ENCODE data around the gene RNF19B.
"Not testable (repeated sequence)": the region's sequence is repeated elsewhere in the genome, so short reads cannot be mapped to it uniquely, and the experiment has no call there.

RNF19B gene

DNA sequence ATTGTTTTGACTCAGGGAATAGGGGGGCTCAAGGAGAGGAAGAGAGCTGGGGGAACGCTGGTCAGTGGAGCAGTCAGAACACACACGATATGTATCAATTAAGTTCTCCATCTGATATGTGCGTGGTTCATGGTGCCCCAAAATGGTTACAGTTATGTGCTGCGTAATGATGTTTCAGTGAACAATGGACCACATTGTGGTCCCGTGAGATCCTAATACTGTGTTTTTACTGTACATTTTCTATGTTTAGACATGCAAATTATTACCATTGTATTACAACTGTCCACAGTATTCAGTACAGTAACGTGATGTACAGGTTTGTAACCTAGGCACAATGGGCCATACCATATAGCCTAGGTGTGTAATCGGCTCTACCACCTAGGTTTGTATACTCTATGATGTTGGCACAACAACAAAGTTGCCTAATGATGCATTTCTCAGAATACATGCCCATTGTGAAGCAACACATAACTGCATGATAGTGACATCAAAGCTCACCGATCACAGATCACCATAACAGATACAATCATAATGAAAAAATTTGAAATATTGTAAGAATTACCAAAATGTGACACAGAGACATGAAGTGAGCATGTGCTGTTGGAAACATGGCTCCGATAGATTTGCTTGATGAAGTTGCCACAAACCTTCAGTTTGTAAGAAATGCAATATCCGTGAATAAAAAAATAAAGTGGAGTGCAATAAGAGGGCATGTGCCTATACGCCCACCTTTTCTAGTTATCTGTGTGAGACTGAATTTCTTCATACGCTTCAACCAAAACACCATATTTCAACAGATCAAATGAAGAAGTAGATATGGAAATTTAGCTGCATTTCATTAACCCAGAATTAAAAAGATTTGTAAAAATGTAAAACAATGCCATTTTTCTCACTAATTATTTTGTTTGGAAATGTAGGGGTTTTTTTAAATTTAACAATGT is 48.6 kb downstream of the RNF19B start:
- no peaks in the 10 kb centered on the region for H3K9me3 ChIP-seq (ENCODE audit: low read depth, low read length)
- no peaks in the 10 kb centered on the region for H3K36me3 ChIP-seq (ENCODE audit: insufficient read depth, low read length)
- DNase-seq (ENCODE audit: low read depth, low spot score), result no peak
- no peak for TF ChIP-seq EZH2 (IDR thresholded peaks at IDR 0.05)
- TF ChIP-seq FOXP2 (optimal IDR thresholded peaks at IDR 0.05; ENCODE audit: control extremely low read depth, extremely low read length, insufficient read depth), result no peak
- TF ChIP-seq POLR2AphosphoS5 (IDR thresholded peaks at IDR 0.05; ENCODE audit: borderline replicate concordance, low read depth, low read length), result no peak
- no peak overlapping the region for H3K27ac ChIP-seq
- no peak overlapping the region for H3K4me3 ChIP-seq
- H3K9ac ChIP-seq (ENCODE audit: insufficient read length), result no peak overlapping the region

DNA sequence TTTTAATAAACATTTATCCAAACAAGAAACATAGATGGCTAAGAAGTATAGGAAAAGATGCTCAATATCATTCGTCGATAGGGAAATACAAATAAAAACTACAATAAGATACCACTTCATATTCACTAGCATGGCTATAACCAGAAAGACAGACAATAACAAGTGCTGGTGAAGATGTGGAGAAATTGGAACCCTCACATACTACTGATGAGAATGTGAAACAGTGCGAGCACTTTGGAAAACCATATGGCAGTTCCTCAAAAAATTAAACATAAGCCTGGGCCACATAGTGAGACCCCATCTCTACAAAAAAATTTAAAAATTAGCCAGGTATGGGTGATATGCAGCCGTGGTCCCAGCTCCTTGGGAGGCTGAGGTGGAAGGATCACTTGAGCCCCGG is 54.3 kb downstream of the RNF19B start:
- TF ChIP-seq FOXP2 (optimal IDR thresholded peaks at IDR 0.05; ENCODE audit: control extremely low read depth, extremely low read length, insufficient read depth) (no peak), POLR2AphosphoS5 (IDR thresholded peaks at IDR 0.05; ENCODE audit: borderline replicate concordance, low read depth, low read length) (no peak), EZH2 (IDR thresholded peaks at IDR 0.05) (no peak)
- Histone ChIP-seq H3K27ac (no peak overlapping the region), H3K9ac (ENCODE audit: insufficient read length) (no peak overlapping the region), H3K9me3 (ENCODE audit: low read depth, low read length) (no peaks in the 10 kb centered on the region), H3K4me3 (no peak overlapping the region), H3K36me3 (ENCODE audit: insufficient read depth, low read length) (no peaks in the 10 kb centered on the region)
- DNase-seq (ENCODE audit: low read depth, low spot score), result no peak

DNA sequence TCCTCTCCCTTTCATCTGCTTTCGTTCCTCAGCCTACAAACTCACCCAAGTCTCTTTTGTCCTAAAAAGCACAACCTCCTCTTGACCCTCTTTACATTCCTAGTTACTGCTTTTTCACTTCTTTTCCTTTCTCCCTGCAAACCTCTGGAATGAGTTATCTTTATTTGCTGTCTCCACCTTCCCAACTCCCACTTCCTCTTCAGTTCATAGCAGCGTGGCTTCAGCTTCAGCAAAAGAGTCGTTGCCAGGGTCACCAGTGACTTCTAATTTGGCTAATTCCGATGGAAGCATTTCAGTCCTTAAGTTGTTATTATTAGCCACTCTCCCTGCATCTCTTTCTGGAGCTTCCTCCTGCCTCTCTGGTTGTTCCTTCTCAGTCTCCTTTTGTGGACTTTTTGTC is 57.2 kb downstream of the RNF19B start:
- no peaks in the 10 kb centered on the region for H3K36me3 ChIP-seq (ENCODE audit: insufficient read depth, low read length)
- H3K4me3 ChIP-seq, result no peak overlapping the region
- H3K27ac ChIP-seq, result no peak overlapping the region
- H3K9ac ChIP-seq (ENCODE audit: insufficient read length), result no peak overlapping the region
- no peak for TF ChIP-seq EZH2 (IDR thresholded peaks at IDR 0.05)
- no peak for TF ChIP-seq FOXP2 (optimal IDR thresholded peaks at IDR 0.05; ENCODE audit: control extremely low read depth, extremely low read length, insufficient read depth)
- no peak for TF ChIP-seq POLR2AphosphoS5 (IDR thresholded peaks at IDR 0.05; ENCODE audit: borderline replicate concordance, low read depth, low read length)
- H3K9me3 ChIP-seq (ENCODE audit: low read depth, low read length), result no peaks in the 10 kb centered on the region
- DNase-seq (ENCODE audit: low read depth, low spot score), result no peak

DNA sequence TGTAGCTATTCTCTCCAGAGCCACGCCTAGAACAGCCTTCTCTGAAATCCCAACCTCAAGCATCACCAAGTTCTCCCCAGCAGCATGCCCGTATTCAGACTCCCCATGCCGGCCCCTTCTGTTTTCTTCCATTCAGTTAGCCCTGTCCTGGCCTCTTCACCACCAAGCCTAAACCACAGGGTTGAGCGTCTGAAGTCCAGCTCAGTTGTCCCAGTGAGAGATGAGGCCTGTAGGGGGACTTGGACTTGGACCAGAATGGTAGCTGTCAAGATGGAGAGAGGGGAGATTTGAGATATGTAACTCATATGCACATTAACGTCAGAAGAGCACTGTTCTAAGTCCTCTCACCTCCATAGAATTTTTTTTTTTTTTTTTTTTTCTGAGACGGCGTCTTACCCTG is 58.0 kb downstream of the RNF19B start:
- no peak for TF ChIP-seq POLR2AphosphoS5 (IDR thresholded peaks at IDR 0.05; ENCODE audit: borderline replicate concordance, low read depth, low read length)
- TF ChIP-seq FOXP2 (optimal IDR thresholded peaks at IDR 0.05; ENCODE audit: control extremely low read depth, extremely low read length, insufficient read depth), result no peak
- no peak for TF ChIP-seq EZH2 (IDR thresholded peaks at IDR 0.05)

DNA sequence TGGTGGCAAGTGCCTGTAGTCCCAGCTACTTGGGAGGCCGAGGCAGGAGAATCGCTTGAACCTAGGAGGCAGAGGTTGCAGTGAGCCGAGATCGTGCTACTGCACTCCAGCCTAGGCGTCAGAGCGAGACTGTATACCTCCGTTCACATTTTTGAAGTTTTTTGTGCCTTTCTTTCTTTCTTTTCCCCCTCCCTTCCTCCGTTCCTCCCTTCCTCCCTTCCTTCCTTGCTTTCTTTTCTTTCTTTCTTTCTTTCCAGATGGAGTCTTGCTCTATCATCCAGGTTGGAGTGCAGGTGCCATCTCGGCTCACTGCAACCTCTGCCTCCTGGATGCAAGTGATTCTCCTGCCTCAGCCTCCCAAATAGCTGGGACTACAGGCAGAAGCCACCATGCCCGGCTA is 59.0 kb downstream of the RNF19B start:
- not testable (repeated sequence) for DNase-seq (ENCODE audit: low read depth, low spot score); H3K9ac ChIP-seq (ENCODE audit: insufficient read length); H3K4me3 ChIP-seq; H3K27ac ChIP-seq; H3K9me3 ChIP-seq (ENCODE audit: low read depth, low read length); H3K36me3 ChIP-seq (ENCODE audit: insufficient read depth, low read length)

More for the DNA sequence above, 58.0 kb downstream of the RNF19B start:
- Histone ChIP-seq H3K27ac (no peak overlapping the region), H3K9me3 (ENCODE audit: low read depth, low read length) (no peaks in the 10 kb centered on the region), H3K4me3 (no peak overlapping the region), H3K36me3 (ENCODE audit: insufficient read depth, low read length) (no peaks in the 10 kb centered on the region), H3K9ac (ENCODE audit: insufficient read length) (no peak overlapping the region)
- DNase-seq (ENCODE audit: low read depth, low spot score), result no peak

DNA sequence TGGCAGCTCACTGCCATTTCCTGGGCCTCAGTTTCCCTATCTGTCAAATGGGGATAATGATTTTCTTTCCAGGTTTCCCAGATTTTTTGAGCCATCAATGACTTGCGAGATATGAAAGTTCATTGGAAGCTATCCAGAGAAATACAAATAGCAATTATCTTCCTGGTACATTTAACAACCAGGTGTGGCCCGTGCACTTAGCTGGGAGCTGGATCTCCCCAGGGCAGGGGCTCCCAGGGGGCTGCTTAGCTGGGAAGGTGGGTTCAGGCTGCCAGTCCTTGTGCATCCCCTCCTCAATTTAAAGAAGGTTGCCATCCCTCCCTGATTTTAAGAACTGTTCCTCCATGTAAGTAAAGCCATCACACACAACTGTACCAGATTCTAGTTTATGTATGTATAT is 59.8 kb downstream of the RNF19B start:
- DNase-seq (ENCODE audit: low read depth, low spot score), result no peak
- TF ChIP-seq EZH2 (IDR thresholded peaks at IDR 0.05) (no peak), POLR2AphosphoS5 (IDR thresholded peaks at IDR 0.05; ENCODE audit: borderline replicate concordance, low read depth, low read length) (no peak), FOXP2 (optimal IDR thresholded peaks at IDR 0.05; ENCODE audit: control extremely low read depth, extremely low read length, insufficient read depth) (no peak)
- H3K9ac ChIP-seq (ENCODE audit: insufficient read length), result no peak overlapping the region
- H3K27ac ChIP-seq, result no peak overlapping the region
- H3K9me3 ChIP-seq (ENCODE audit: low read depth, low read length), result no peaks in the 10 kb centered on the region
- no peak overlapping the region for H3K4me3 ChIP-seq
- no peaks in the 10 kb centered on the region for H3K36me3 ChIP-seq (ENCODE audit: insufficient read depth, low read length)

DNA sequence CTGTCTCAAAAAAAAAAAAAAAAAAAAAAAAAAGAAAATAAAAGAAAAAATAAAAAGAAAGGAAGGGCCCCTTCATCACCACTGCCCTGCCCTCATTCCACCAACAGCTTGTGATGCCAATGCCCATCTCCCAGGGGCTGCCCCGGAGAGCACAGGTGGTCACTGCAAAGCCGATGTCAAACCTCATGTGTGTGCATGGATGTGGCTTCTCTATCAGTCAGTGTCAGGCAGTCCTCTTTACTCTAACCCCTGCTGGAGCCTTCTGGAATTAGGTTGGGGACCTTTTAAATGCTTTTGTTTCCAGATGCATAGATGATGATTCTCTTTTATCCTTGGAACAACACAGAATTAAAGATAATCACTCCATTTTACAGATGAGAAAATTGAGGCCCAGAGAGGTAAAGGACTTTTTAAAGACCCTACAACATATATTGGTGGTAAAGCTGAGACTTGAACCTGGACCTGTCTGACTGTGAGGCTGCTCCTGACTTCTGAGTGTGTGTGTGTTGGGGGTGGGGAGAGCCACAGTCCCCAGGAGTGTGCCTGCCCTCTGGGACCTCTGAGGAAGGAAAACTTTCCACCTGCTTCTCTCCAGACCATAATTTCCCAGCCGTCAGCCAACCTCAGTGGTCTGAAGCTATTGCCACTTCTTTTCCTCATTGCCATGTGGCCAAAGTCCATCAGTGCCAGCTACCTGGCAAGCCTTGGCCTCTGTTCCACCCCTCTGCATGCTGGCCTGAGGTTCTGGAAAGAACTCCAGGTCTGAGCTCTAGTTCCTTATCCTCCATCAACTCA is 60.4 kb downstream of the RNF19B start:
- Histone ChIP-seq H3K9ac (ENCODE audit: insufficient read length) (no peak overlapping the region), H3K36me3 (ENCODE audit: insufficient read depth, low read length) (no peaks in the 10 kb centered on the region), H3K27ac (no peak overlapping the region), H3K4me3 (no peak overlapping the region), H3K9me3 (ENCODE audit: low read depth, low read length) (no peaks in the 10 kb centered on the region)
- no peak for DNase-seq (ENCODE audit: low read depth, low spot score)
- TF ChIP-seq POLR2AphosphoS5 (IDR thresholded peaks at IDR 0.05; ENCODE audit: borderline replicate concordance, low read depth, low read length), result no peak
- TF ChIP-seq EZH2 (IDR thresholded peaks at IDR 0.05), result no peak
- TF ChIP-seq FOXP2 (optimal IDR thresholded peaks at IDR 0.05; ENCODE audit: control extremely low read depth, extremely low read length, insufficient read depth), result no peak

DNA sequence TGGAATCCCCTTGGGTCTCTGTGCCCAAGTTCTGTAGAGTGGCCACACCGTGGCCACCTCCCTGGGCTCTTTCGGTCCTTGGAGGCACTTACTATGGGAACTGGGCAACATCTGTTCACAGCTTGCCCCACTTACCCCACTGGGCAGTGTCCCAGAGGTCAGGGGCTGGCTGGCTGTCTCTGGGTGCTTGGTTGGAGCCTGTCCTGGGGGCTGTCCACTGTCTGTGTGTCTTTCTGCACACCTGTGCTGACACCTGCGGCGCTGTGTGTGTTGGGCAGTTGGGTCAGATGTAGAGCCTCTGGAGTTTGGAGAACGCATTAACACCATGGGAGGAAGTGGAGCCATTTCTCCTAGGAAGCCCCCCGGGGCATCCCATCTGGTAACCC is 62.1 kb downstream of the RNF19B start:
- H3K27ac ChIP-seq, result no peak overlapping the region
- no peak for DNase-seq (ENCODE audit: low read depth, low spot score)
- H3K36me3 ChIP-seq (ENCODE audit: insufficient read depth, low read length), result no peaks in the 10 kb centered on the region
- TF ChIP-seq FOXP2 (optimal IDR thresholded peaks at IDR 0.05; ENCODE audit: control extremely low read depth, extremely low read length, insufficient read depth), result no peak
- no peak for TF ChIP-seq EZH2 (IDR thresholded peaks at IDR 0.05)
- no peak for TF ChIP-seq POLR2AphosphoS5 (IDR thresholded peaks at IDR 0.05; ENCODE audit: borderline replicate concordance, low read depth, low read length)
- H3K4me3 ChIP-seq, result no peak overlapping the region
- no peak overlapping the region for H3K9ac ChIP-seq (ENCODE audit: insufficient read length)
- H3K9me3 ChIP-seq (ENCODE audit: low read depth, low read length), result no peaks in the 10 kb centered on the region

All from SK-N-MC (cell line).